ENCODE data around the gene SBF2. TPM values are rescaled to one million over a fixed set of nuclear protein-coding genes. Genes with fewer than 3 reads are reported as not detected.
"Not testable (repeated sequence)": the region's sequence is repeated elsewhere in the genome, so short reads cannot be mapped to it uniquely, and the experiment has no call there.

Gene SBF2
- total and polyA plus RNA-seq, 3 donors from 2014 or later, result 27.8 to 52.8 (median 48.7) TPM

- intact Hi-C loops (cut with DNase I; ENCODE audit: low total_unique reads), result no loop called here
- no peaks in the 10 kb centered on the region for H3K9me3 ChIP-seq
- H3K4me3 ChIP-seq, result no peak overlapping the region
- H3K27me3 ChIP-seq, result no peaks in the 10 kb centered on the region
- H3K36me3 ChIP-seq (ENCODE audit: low read depth, missing control alignments), result no peaks in the 10 kb centered on the region
- 79 to 82% methylated on average over 4 of the region's 4 CpGs for WGBS, 2 donors
- DNase-seq, result no peak
- TF ChIP-seq, protein P1, sequence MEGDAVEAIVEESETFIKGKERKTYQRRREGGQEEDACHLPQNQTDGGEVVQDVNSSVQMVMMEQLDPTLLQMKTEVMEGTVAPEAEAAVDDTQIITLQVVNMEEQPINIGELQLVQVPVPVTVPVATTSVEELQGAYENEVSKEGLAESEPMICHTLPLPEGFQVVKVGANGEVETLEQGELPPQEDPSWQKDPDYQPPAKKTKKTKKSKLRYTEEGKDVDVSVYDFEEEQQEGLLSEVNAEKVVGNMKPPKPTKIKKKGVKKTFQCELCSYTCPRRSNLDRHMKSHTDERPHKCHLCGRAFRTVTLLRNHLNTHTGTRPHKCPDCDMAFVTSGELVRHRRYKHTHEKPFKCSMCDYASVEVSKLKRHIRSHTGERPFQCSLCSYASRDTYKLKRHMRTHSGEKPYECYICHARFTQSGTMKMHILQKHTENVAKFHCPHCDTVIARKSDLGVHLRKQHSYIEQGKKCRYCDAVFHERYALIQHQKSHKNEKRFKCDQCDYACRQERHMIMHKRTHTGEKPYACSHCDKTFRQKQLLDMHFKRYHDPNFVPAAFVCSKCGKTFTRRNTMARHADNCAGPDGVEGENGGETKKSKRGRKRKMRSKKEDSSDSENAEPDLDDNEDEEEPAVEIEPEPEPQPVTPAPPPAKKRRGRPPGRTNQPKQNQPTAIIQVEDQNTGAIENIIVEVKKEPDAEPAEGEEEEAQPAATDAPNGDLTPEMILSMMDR (IDR thresholded peaks at IDR 0.05), result no peak
- no peak for TF ChIP-seq POLR2A (IDR thresholded peaks at IDR 0.05)
- H3K27ac ChIP-seq, result no peak overlapping the region
- no peaks in the 10 kb centered on the region for H3K4me1 ChIP-seq
Measured at GRCh38 chr11:9990221-9990973, 303.6 kb downstream of the SBF2 start.

DNA sequence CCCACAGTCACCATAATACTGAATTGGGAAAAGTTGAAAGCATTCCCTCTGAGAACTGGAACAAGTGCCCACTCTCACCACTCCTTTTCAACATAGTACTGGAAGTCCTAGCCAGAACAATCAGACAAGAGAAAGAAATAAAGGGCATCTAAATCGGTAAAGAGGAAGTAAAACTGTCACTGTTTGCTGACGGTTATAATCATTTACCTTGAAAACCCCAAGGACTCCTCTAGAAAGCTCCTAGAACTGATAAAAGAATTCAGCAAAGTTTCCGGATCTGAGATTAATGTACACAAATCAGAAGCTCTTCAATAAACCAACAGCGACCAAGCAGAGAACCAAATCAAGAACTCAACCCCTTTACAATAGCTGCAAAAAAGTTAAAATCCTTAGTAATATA is 306.7 kb downstream of the SBF2 start:
- DNase-seq; H3K36me3 ChIP-seq (ENCODE audit: low read depth, missing control alignments); H3K9me3 ChIP-seq; intact Hi-C loops (cut with DNase I; ENCODE audit: low total_unique reads); H3K27me3 ChIP-seq; H3K27ac ChIP-seq; H3K4me3 ChIP-seq; H3K4me1 ChIP-seq: not testable (repeated sequence)
- WGBS, 2 donors, result 78 to 82% methylated on average over 4 of the region's 4 CpGs

DNA sequence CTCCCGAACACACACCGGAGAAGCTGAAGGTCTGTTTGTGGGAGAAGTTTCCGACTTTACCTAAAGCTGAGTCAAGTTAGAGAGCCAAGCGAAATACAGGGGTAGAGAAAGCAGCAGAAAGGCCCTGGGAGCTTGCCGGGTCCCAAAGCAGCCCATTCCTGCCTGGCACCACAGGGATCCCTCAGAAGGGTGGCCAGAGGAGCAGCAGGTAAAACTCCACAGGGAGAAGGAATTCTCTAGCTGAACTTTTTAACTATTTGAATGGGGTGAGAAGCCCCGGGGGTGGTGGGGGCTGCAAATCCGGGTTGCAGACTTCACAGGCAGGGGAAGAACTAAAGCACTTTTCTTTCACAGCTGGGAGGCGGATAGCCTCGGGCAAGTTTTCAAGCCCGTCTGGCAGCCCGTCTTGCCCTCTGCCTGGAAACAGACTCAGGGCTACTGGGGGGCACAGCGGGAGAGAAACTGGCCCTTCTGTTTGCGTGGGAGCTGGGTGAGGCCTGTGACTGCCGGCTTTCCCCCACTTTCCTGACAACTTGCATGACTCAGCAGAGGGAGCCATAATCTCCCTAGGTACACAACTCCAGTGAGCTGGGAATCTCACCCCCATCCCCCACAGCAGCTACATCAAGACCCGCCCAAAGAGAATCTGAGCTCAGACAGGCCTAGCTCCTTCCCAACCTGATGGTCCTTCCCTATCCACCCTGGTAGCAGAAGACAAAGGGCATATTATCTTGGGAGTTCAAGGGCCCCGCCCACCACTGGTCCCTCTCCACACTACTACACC is 311.0 kb downstream of the SBF2 start:
- Histone ChIP-seq H3K4me1 (no peaks in the 10 kb centered on the region), H3K27me3 (no peaks in the 10 kb centered on the region), H3K36me3 (ENCODE audit: low read depth, missing control alignments) (no peaks in the 10 kb centered on the region), H3K27ac (no peak overlapping the region), H3K4me3 (no peak overlapping the region), H3K9me3 (no peaks in the 10 kb centered on the region)
- DNase-seq, result no peak
- 95 to 96% methylated on average over 12 to 16 of the region's 16 CpGs for WGBS, 2 donors
- no peak for TF ChIP-seq POLR2A (IDR thresholded peaks at IDR 0.05)
- TF ChIP-seq, protein P1 (IDR thresholded peaks at IDR 0.05), result no peak
- intact Hi-C loops (cut with DNase I; ENCODE audit: low total_unique reads), result no loop called here

DNA sequence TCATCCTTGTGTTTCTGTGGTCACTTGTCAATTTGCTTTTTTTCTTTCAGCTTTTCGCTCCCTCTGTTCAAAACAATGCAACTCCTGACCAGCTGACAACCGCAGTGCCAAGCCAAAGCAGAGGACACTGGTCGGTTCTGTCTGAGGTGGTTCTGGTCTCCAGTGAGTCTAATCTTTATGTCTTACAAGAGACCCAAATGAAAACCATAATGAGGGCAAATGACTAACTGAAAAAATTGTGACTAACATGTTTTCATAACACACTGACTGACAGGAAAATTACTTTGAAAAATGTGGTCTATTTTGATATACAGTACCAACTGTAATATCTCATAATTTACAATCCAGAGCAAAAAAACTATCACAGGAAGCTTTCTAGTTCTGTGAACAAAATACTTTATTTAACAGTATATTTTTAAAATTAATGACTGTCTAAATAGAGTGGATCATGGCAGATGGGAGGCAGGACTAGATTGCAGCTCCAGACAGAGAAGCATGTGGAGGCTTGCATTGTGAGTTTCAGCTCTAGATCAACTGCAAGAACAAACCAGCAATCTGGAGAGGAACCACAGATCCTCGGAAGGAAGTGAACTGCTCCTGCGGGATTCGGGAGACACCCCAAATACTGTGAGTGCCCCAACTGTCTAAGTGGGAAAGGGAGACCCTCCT is 311.8 kb downstream of the SBF2 start:
- TF ChIP-seq, protein P1 (IDR thresholded peaks at IDR 0.05), result no peak
- no peak for TF ChIP-seq POLR2A (IDR thresholded peaks at IDR 0.05)
- no peak for DNase-seq
- no peak overlapping the region for H3K27ac ChIP-seq
- WGBS, 2 donors, result 85 to 87% methylated on average over 6 of the region's 6 CpGs
- no peaks in the 10 kb centered on the region for H3K4me1 ChIP-seq
- intact Hi-C loops (cut with DNase I; ENCODE audit: low total_unique reads), result no loop called here
- H3K9me3 ChIP-seq, result no peaks in the 10 kb centered on the region
- no peak overlapping the region for H3K4me3 ChIP-seq
- H3K36me3 ChIP-seq (ENCODE audit: low read depth, missing control alignments), result no peaks in the 10 kb centered on the region
- H3K27me3 ChIP-seq, result no peaks in the 10 kb centered on the region

- intact Hi-C loops (cut with DNase I; ENCODE audit: low total_unique reads), result no loop called here
- TF ChIP-seq POLR2A (IDR thresholded peaks at IDR 0.05), result no peak
- TF ChIP-seq, protein P1 (IDR thresholded peaks at IDR 0.05), result no peak
Measured at GRCh38 chr11:9980931-9981330, 313.1 kb downstream of the SBF2 start.

More at GRCh38 chr11:9980931-9981330, 313.1 kb downstream of the SBF2 start:
- Histone ChIP-seq H3K4me1 (no peaks in the 10 kb centered on the region), H3K9me3 (no peaks in the 10 kb centered on the region), H3K4me3 (no peak overlapping the region), H3K27me3 (no peaks in the 10 kb centered on the region), H3K27ac (no peak overlapping the region), H3K36me3 (ENCODE audit: low read depth, missing control alignments) (no peaks in the 10 kb centered on the region)
- 97 to 100% methylated on average over 1 of the region's 1 CpG for WGBS, 2 donors
- no peak for DNase-seq
